Neural crest cell (in vitro differentiated cells): ENCODE data around the gene WNT3. TPM values are rescaled to one million over a fixed set of nuclear protein-coding genes. Genes with fewer than 3 reads are reported as not detected.
A peak's percentile ranks its signal among the peaks of the same experiment; 100 is the strongest.

Experiments
- DNase-seq: peaks from one replicate; pipeline ENCODE4 v3.0.0; 2021; ENCODE audit warnings: low read depth, mixed read lengths, low spot score
- H3K27ac Mint-ChIP-seq: one replicate; pipeline ENCODE4 v1.8.0; 2021; ENCODE audit warnings: mild to moderate bottlenecking, mixed read lengths; ENCODE audit not compliant: unreplicated experiment
- H3K27me3 Mint-ChIP-seq: 2 replicates; pipeline ENCODE4 v1.8.0; 2021; ENCODE audit warnings: low read depth, mild to moderate bottlenecking, mixed read lengths
- H3K36me3 Mint-ChIP-seq: 2 replicates; pipeline ENCODE4 v1.8.0; 2021; ENCODE audit warnings: low read depth, mild to moderate bottlenecking, mixed read lengths
- H3K4me1 Mint-ChIP-seq: 2 replicates; pipeline ENCODE4 v1.8.0; 2021; ENCODE audit warnings: mixed read lengths
- H3K4me3 Mint-ChIP-seq: one replicate; pipeline ENCODE4 v1.8.0; 2021; ENCODE audit warnings: mild to moderate bottlenecking, mixed read lengths
- H3K9me3 Mint-ChIP-seq: 2 replicates; pipeline ENCODE4 v1.8.0; 2021; ENCODE audit warnings: mixed read lengths
- total RNA-seq: library from RNA; stranded (reverse); gene quantifications from 2 replicates; pipeline ENCODE4 v1.2.1, GENCODE V29; 2021
- TF ChIP-seq, protein P1 (sequence below): fragments of 200-600 bp; sonication (generic); conservative IDR thresholded peaks from 2 replicates; pipeline ENCODE4 v1.5.0; 2021; ENCODE audit warnings: antibody characterized with exemption, mild to moderate bottlenecking

The WNT3 gene
- total RNA-seq, 1 donor from 2014 or later: 9.3 TPM

- TF ChIP-seq, protein P1, sequence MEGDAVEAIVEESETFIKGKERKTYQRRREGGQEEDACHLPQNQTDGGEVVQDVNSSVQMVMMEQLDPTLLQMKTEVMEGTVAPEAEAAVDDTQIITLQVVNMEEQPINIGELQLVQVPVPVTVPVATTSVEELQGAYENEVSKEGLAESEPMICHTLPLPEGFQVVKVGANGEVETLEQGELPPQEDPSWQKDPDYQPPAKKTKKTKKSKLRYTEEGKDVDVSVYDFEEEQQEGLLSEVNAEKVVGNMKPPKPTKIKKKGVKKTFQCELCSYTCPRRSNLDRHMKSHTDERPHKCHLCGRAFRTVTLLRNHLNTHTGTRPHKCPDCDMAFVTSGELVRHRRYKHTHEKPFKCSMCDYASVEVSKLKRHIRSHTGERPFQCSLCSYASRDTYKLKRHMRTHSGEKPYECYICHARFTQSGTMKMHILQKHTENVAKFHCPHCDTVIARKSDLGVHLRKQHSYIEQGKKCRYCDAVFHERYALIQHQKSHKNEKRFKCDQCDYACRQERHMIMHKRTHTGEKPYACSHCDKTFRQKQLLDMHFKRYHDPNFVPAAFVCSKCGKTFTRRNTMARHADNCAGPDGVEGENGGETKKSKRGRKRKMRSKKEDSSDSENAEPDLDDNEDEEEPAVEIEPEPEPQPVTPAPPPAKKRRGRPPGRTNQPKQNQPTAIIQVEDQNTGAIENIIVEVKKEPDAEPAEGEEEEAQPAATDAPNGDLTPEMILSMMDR: no peak
- H3K36me3 Mint-ChIP-seq: no peaks in the 10 kb centered on the region
- H3K27me3 Mint-ChIP-seq: peaks cover 34% of the 10 kb centered on the region
- no peak overlapping the region for H3K4me3 Mint-ChIP-seq
- H3K9me3 Mint-ChIP-seq: no peaks in the 10 kb centered on the region
- peaks cover 38% of the 10 kb centered on the region for H3K4me1 Mint-ChIP-seq
- no peak for DNase-seq
- no peak overlapping the region for H3K27ac Mint-ChIP-seq
Measured at GRCh38 chr17:46834846-46835245, 16.4 kb upstream of the WNT3 start.

DNA sequence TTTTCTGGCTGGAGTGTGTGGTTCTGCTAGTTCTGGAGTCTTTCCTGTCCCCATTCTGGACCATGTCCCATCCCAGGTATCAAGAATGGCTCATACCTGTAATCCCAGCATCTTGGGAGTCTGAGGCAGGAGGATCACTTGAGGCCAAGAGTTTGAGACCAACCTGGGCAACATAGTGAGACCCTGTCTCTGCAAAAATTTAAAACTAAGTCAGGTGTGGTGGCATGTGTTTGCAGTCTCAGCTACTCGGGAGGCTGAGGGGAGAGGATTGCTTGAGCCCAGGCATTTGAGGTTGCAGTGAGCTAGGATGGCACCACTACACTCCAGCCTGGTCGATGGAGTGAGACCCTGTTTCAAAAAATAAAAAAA is 15.3 kb upstream of the WNT3 start:
- no peak for DNase-seq
- Mint-ChIP-seq H3K27me3 (peaks cover 30% of the 10 kb centered on the region), H3K4me3 (no peak overlapping the region), H3K4me1 (peaks cover 38% of the 10 kb centered on the region), H3K36me3 (no peaks in the 10 kb centered on the region), H3K9me3 (no peaks in the 10 kb centered on the region), H3K27ac (no peak overlapping the region)
- TF ChIP-seq, protein P1: no peak

- no peak for DNase-seq
- peak overlapping the region; percentile 16 for H3K4me3 Mint-ChIP-seq
- H3K9me3 Mint-ChIP-seq: no peaks in the 10 kb centered on the region
- H3K36me3 Mint-ChIP-seq: no peaks in the 10 kb centered on the region
- TF ChIP-seq, protein P1: no peak
- peaks cover 38% of the 10 kb centered on the region for H3K4me1 Mint-ChIP-seq
- peaks cover 30% of the 10 kb centered on the region for H3K27me3 Mint-ChIP-seq
- peak overlapping the region; percentile 92 for H3K27ac Mint-ChIP-seq
Measured at GRCh38 chr17:46832945-46833839, 14.7 kb upstream of the WNT3 start.

GRCh38 chr17:46832331-46832821 is 13.9 kb upstream of the WNT3 start:
- TF ChIP-seq, protein P1: no peak
- H3K27me3 Mint-ChIP-seq: peaks cover 30% of the 10 kb centered on the region
- H3K27ac Mint-ChIP-seq: peak overlapping the region; percentile 96
- peaks cover 38% of the 10 kb centered on the region for H3K4me1 Mint-ChIP-seq
- H3K36me3 Mint-ChIP-seq: no peaks in the 10 kb centered on the region
- no peaks in the 10 kb centered on the region for H3K9me3 Mint-ChIP-seq
- H3K4me3 Mint-ChIP-seq: peak overlapping the region; percentile 56
- DNase-seq: no peak

- DNase-seq: no peak
- Mint-ChIP-seq H3K4me1 (peaks cover 38% of the 10 kb centered on the region), H3K4me3 (peak overlapping the region; percentile 56), H3K9me3 (no peaks in the 10 kb centered on the region), H3K36me3 (no peaks in the 10 kb centered on the region), H3K27me3 (peaks cover 30% of the 10 kb centered on the region), H3K27ac (peak overlapping the region; percentile 96)
- TF ChIP-seq, protein P1: no peak
Measured at GRCh38 chr17:46831573-46832330, 13.3 kb upstream of the WNT3 start.
